ENCODE data around the gene OR13J1.

The OR13J1 gene

GRCh38 chr9:35834260-35835215 is 35.7 kb downstream of the OR13J1 start:
- no peak for DNase-seq

GRCh38 chr9:35832814-35833213 is 37.4 kb downstream of the OR13J1 start:
- DNase-seq: no peak

- DNase-seq: no peak
These were observed 39.2 kb downstream of the OR13J1 start for GRCh38 chr9:35831040-35831439.

- DNase-seq: no peak
These were observed 40.5 kb downstream of the OR13J1 start for GRCh38 chr9:35829764-35830096.

- peak; percentile 84 to 97 (median 92) for DNase-seq
These were observed 41.0 kb downstream of the OR13J1 start, which contains the start of gene TMEM8B for GRCh38 chr9:35829084-35829763. TMEM8B (plus strand) TSS chr9:35829228; CDS start chr9:35829448, 220 bp downstream.

GRCh38 chr9:35828716-35829083 is 41.5 kb downstream of the OR13J1 start, which contains the start of gene FAM221B:
FAM221B (minus strand) TSS chr9:35828732; CDS start chr9:35826161, 2,571 bp downstream.
- peak in 1 of 4 experiments; percentile 27 for DNase-seq

- no peak for DNase-seq
These were observed 42.7 kb downstream of the OR13J1 start for GRCh38 chr9:35827486-35827885.

GRCh38 chr9:35826071-35826701 is 44.0 kb downstream of the OR13J1 start:
- DNase-seq: peak; percentile 58 to 80 (median 70)

DNA sequence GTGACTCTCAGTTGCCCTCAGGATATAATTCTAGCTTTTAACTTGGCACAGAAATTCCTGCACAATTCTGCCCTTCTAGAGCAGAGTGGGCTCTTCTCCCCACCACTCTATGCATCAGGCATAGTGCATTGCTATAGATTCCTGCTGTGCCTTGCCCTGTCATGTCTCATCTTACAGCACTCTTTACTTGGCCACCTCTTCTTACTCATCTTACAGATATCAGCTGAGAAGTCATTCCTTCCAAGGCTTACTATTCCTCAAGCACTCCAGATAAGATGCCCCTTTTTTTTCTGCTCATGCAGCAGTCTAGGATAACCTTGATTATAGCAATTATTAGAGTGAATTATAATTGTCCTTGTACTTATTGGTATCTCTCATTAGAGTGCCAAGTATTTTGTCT is 47.3 kb downstream of the OR13J1 start:
- DNase-seq: no peak

DNA sequence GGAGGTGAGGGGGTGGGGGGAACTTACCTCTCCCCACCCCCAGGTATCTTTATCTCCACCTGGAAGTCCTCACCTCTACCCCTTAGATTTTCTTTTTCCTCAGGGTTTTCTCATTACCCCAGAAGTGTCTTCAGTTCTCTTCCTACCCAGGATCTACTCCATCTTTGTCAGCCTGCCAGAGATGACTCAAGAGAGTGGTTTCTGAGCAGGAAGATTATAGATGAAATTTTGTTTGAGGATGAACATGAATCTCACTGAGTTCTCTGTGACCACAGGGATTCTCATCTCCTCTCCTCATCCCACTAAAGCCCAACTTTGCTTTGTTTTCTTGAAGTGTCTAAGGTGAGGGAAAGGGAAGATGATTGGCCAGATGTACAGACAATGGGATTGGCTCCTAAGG is 50.1 kb downstream of the OR13J1 start:
- no peak for DNase-seq

All from suppressor macrophage (primary cell).